Kidney (tissue), 14 donors: Measurements from ENCODE around the gene TBX15. TPM values are rescaled to one million over a fixed set of nuclear protein-coding genes. Genes with fewer than 3 reads are reported as not detected.

Experiments
- DNase-seq, 5 donors: peaks; one replicate each; pipeline ENCODE4 v3.0.0-alpha.2; 2013 to 2020
- FAIRE-seq: peaks from 2 replicates; lab custom pipeline; 2012; peaks lifted over from hg19 to GRCh38; lab: Jason Lieb, UNC
- H3K27ac ChIP-seq, 2 donors: one replicate each; pipeline ENCODE4 v1.7.0; 2013; ENCODE audit warnings: low read depth in 2 of 2, low read length in 2 of 2, inconsistent platforms in 1 of 2
- H3K27me3 ChIP-seq: one replicate; pipeline ENCODE4 v1.7.1; 2013; ENCODE audit warnings: low read length, inconsistent platforms; ENCODE audit not compliant: control insufficient read depth, insufficient read depth
- H3K36me3 ChIP-seq, 3 donors: one replicate each; pipeline versions ENCODE4 v1.7.0 to v1.7.1; 2013; ENCODE audit warnings: low read length in 3 of 3, control low read depth in 1 of 3, inconsistent platforms in 1 of 3; ENCODE audit not compliant: insufficient read depth in 3 of 3, control insufficient read depth in 2 of 3
- H3K4me1 ChIP-seq, 3 donors: one replicate each; pipeline versions ENCODE4 v1.7.0 to v1.7.1; 2013; ENCODE audit warnings: low read length in 3 of 3, inconsistent platforms in 1 of 3, low read depth in 1 of 3; ENCODE audit not compliant: control insufficient read depth in 2 of 3, insufficient read depth in 2 of 3
- H3K4me3 ChIP-seq, 3 donors: one replicate each; pipeline versions ENCODE4 v1.7.0 to v1.8.1; 2013; ENCODE audit warnings: low read length in 3 of 3, control low read depth in 1 of 3, inconsistent platforms in 1 of 3
- H3K9ac ChIP-seq, 3 donors: one replicate each; pipeline versions ENCODE4 v1.7.0 to v1.7.1; 2013; ENCODE audit warnings: low read length in 3 of 3, control low read depth in 1 of 3, inconsistent platforms in 1 of 3
- H3K9me3 ChIP-seq, 3 donors: one replicate each; pipeline versions ENCODE4 v1.7.0 to v1.7.1; 2013; ENCODE audit warnings: low read length in 3 of 3, control low read depth in 1 of 3, inconsistent platforms in 1 of 3; ENCODE audit not compliant: control insufficient read depth in 2 of 3, insufficient read depth in 1 of 3
- intact Hi-C: fragments of 100-400 bp; cut with DNase I; formaldehyde crosslinking; loops from one replicate; pipeline ENCODE4 v1.11.1; 2022
- polyA plus RNA-seq: library from polyadenylated mRNA; stranded (reverse); fragments of 350-450 nt; fragmentation: Illumina TruSeq; extraction: RNeasy Lipid Tissue Mini Kit (QIAGEN cat#74804); gene quantifications from one replicate; pipeline ENCODE4 v1.2.3, GENCODE V29; 2014; ENCODE audit warnings: low read depth, low replicate concordance; ENCODE audit not compliant: insufficient read depth
- total RNA-seq: library from RNA; stranded (reverse); fragmentation: NEBNext Ultra II Directional; extraction: Animal tissue kit (Norgen Biotek cat#: 25700); gene quantifications from one replicate; pipeline ENCODE4 v1.2.1, GENCODE V29; 2021
- TF ChIP-seq, protein P1 (sequence below): IDR thresholded peaks from 3 replicates; pipeline ENCODE4 v1.5.1; 2012; ENCODE audit warnings: mild to moderate bottlenecking, moderate library complexity, borderline replicate concordance; ENCODE audit not compliant: insufficient read depth; ENCODE audit errors: extremely low read depth
- donor health status: control.
- donor health status: control.
- donor health status: control.
- donor health status: control.
- donor health status: control.
- donor health status: DM: yes; HTN: yes; CAD: no.
- donor health status: Normal renal cell carcinoma (clear cell type).

TBX15 gene
- total and polyA plus RNA-seq, 2 donors from 2014 or later, result 0.82 TPM; not detected in 1

DNA sequence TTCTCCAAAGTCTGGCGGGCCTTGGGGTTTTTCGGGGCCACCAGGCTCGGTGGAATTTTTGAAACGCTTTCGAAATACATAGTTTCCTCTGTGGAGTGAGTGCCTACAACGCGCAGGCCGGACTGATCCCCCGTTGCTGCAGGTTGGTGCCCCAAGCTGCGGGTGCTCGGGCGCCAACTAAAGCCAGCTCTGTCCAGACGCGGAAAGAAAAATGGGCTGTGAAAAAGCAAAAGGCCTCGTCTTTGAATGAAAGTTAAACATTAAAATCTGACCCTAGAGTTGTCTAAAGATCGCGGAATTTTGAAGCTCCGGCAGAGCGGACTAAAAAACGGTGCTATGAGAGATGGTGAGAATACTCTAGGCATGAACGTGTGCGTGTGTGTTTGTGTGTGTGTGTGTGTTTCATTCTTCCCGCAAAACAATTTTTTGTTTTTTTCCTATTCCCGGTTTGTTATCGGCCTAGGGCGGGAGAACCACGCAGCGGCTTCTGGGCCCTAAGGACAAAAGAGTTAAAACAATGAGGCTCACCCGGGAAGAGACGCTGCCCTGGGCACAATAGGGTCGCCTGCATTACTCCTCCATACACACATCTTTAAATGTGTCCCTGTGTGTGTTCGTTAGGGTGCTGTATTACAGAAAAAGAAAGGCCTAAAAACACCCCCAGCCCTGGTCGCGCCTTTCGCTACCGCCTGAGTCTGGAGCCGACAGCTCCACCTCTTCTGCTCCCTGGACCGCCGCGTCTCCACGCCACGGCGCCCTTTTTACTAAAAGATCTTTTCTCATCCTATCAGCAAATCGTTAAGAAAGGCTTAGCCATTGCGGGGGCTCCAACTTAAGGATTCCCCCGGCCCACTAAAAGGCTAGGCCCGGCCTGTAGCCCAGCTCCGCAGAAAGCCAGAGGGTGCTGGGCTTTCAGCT, 3.2 kb downstream of the TBX15 start:
- Histone ChIP-seq H3K27me3 (peaks cover 91% of the 10 kb centered on the region), H3K9me3 (peaks cover 0 to 11% (median 0%) of the 10 kb centered on the region in 3 donors), H3K36me3 (no peaks in the 10 kb centered on the region), H3K4me3 (peak overlapping the region in 1 of 3 donors; percentile 11), H3K4me1 (peaks cover 0 to 12% (median 0%) of the 10 kb centered on the region in 3 donors), H3K9ac (no peak overlapping the region), H3K27ac (no peak overlapping the region)
- intact Hi-C loops, result no loop called here
- no peak for FAIRE-seq
- TF ChIP-seq, protein P1, sequence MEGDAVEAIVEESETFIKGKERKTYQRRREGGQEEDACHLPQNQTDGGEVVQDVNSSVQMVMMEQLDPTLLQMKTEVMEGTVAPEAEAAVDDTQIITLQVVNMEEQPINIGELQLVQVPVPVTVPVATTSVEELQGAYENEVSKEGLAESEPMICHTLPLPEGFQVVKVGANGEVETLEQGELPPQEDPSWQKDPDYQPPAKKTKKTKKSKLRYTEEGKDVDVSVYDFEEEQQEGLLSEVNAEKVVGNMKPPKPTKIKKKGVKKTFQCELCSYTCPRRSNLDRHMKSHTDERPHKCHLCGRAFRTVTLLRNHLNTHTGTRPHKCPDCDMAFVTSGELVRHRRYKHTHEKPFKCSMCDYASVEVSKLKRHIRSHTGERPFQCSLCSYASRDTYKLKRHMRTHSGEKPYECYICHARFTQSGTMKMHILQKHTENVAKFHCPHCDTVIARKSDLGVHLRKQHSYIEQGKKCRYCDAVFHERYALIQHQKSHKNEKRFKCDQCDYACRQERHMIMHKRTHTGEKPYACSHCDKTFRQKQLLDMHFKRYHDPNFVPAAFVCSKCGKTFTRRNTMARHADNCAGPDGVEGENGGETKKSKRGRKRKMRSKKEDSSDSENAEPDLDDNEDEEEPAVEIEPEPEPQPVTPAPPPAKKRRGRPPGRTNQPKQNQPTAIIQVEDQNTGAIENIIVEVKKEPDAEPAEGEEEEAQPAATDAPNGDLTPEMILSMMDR, result no peak
- DNase-seq, result peak in 2 of 5 donors; percentile 41 to 59

DNA sequence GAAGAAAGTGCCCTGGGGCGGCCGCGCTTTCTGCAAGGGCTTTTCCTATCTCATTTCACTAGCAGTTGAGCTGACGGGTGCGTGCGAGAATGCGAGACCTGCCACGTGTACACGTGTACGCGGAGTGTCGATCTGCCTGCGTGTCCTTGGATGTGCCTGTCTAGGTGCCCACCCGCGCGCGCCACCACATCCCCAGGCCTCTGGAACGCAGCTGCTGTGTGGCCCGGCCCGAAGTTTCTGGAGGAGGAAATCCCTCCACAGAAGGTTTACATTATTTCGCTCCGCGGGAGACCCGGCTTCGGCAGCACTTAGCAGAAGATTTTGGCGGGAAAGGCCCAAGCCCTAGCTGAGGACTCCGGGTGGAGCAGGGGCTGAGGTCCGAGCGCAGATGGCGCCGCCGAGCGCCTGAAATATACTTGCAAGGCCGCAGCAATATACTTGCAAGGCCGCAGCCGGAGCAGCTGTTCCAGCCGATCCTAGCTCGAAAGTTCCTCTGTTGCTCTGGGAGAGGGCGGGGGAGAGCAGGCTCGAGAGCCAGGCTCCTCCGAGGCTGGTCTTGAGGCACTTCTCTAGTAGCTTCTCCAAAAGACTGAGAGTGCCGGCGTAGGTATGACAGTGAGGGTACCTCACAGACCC, 3.9 kb downstream of the TBX15 start:
- TF ChIP-seq, protein P1, result no peak
- intact Hi-C loops, result no loop called here
- H3K4me3 ChIP-seq, result peak overlapping the region in 1 of 3 donors; percentile 11
- peak in 4 of 5 donors; percentile 78 to 85 (median 79) for DNase-seq
- no peaks in the 10 kb centered on the region for H3K36me3 ChIP-seq
- H3K4me1 ChIP-seq, result peaks cover 0 to 12% (median 0%) of the 10 kb centered on the region in 3 donors
- H3K9me3 ChIP-seq, result peaks cover 0 to 11% (median 0%) of the 10 kb centered on the region in 3 donors
- H3K27me3 ChIP-seq, result peaks cover 88% of the 10 kb centered on the region
- no peak overlapping the region for H3K27ac ChIP-seq
- no peak overlapping the region for H3K9ac ChIP-seq
- no peak for FAIRE-seq

GRCh38 chr1:118983558-118984041, 4.5 kb downstream of the TBX15 start:
- H3K9me3 ChIP-seq, result peaks cover 0 to 11% (median 0%) of the 10 kb centered on the region in 3 donors
- no peak for FAIRE-seq
- TF ChIP-seq, protein P1, result no peak
- no peaks in the 10 kb centered on the region for H3K36me3 ChIP-seq
- H3K9ac ChIP-seq, result no peak overlapping the region
- peaks cover 0 to 12% (median 0%) of the 10 kb centered on the region in 3 donors for H3K4me1 ChIP-seq
- no peak overlapping the region for H3K27ac ChIP-seq
- H3K27me3 ChIP-seq, result peaks cover 88% of the 10 kb centered on the region
- intact Hi-C loops, result no loop called here
- DNase-seq, result peak in 2 of 5 donors; percentile 43 to 47
- H3K4me3 ChIP-seq, result no peak overlapping the region
